ENCODE results near the gene MAL. TPM values are rescaled to one million over a fixed set of nuclear protein-coding genes. Genes with fewer than 3 reads are reported as not detected.
"Not testable (repeated sequence)": the region's sequence is repeated elsewhere in the genome, so short reads cannot be mapped to it uniquely, and the experiment has no call there.

The MAL gene
- total RNA-seq, 2 experiments from 2014 or later: 35.4 to 43.3 TPM

DNA sequence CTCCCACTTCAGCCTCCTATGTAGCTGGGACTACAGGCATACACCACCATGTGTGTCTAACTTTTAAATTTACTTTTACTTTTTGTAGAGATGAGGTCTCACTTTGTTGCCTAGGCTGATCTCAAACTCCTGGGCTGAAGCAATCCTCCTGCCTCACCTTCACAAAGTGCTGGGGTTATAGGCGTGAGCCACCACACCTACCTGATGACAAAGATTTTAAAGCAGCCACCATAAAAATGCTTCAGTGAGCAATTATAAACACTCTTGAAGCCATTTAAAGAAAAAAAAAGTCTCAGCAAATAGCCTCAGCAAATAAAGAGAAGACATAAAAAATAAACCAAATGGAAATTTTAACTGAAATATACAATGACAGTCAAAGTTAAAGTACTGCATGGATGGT, 60.5 kb downstream of the MAL start:
- Mint-ChIP-seq H3K4me3 (no peak overlapping the region), H3K36me3 (ENCODE audit: low read depth) (peaks cover 26% of the 10 kb centered on the region), H3K9me3 (ENCODE audit: low read depth) (no peaks in the 10 kb centered on the region), H3K27ac (no peak overlapping the region), H3K27me3 (no peaks in the 10 kb centered on the region), H3K4me1 (no peaks in the 10 kb centered on the region)
- CTCF ChIA-PET: interaction anchor here (1.0 kb wide), 1 partner anchor 9 kb away, joined by 4 read pairs; no protein-coding TSS in a partner anchor
- ATAC-seq (no peak), DNase-seq (no peak)
- intact Hi-C loops (cut with DNase I, micrococcal nuclease): no loop called here
- POLR2A ChIA-PET: no interaction called here

DNA sequence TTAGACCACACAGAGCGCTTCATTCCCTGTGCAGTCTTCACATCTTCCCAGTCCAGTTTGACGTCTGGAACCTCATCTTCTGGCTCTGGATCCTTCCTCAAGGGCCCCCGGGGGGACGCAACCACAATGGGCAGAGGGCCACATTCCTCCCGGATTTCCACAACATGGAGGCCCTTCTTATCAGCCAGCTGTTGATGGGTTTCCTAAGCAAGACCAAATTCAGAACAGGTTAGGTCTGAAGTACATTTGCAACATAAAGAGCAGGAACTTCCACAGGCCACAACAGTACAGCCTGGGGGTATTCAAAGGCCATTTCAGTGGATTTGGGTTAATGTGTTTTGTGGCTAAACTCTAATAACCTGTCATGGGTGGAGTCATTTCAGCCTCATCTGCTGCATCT, 61.9 kb downstream of the MAL start:
- no peak for DNase-seq
- ATAC-seq: no peak
- Mint-ChIP-seq H3K27ac (no peak overlapping the region), H3K4me1 (no peaks in the 10 kb centered on the region), H3K36me3 (ENCODE audit: low read depth) (peaks cover 35% of the 10 kb centered on the region), H3K4me3 (no peak overlapping the region), H3K27me3 (no peaks in the 10 kb centered on the region), H3K9me3 (ENCODE audit: low read depth) (no peaks in the 10 kb centered on the region)
- ChIA-PET POLR2A (interaction anchor here (0.6 kb wide), 1 partner anchor 18 kb away, joined by 4 read pairs; no protein-coding TSS in a partner anchor), CTCF (interaction anchor here (1.0 kb wide), 1 partner anchor 9 kb away, joined by 3 read pairs; no protein-coding TSS in a partner anchor)
- intact Hi-C loops (cut with DNase I, micrococcal nuclease): no loop called here

DNA sequence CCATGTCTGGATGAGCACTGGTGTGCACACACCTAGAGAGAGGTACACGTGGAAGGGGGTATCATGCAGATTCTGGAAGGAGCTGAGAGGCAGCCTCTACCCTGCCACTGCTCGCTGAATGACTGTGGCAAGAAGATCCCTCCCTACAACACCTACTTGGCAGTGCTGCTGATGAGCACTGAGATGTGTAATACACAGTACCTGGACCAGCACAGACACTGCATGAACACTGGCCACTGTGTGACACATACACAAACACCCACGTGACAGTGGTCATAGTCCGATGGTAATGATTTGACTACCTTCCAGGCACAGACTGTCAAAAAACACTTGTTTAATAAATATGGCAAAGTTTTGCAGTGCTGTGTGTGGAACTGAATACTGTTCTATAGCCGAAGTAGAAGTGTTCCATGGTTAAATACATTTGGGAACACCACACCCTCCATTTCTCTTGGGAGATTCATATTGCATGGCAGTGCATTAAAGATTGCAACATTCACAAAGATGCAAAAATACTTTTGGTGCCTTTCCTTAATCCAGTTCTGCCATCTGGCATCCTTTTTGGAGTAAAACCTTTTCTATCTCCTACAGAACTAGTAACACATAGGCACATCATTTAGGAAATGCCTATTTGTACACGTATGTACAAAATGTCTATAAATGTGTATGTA, 66.5 kb downstream of the MAL start:
- H3K27me3 Mint-ChIP-seq: no peaks in the 10 kb centered on the region
- peaks cover 58% of the 10 kb centered on the region for H3K36me3 Mint-ChIP-seq (ENCODE audit: low read depth)
- POLR2A ChIA-PET: no interaction called here
- DNase-seq (no peak), ATAC-seq (peak; percentile 33)
- peaks cover 18% of the 10 kb centered on the region for H3K4me1 Mint-ChIP-seq
- H3K27ac Mint-ChIP-seq: no peak overlapping the region
- intact Hi-C loops (cut with DNase I, micrococcal nuclease): no loop called here
- H3K4me3 Mint-ChIP-seq: no peak overlapping the region
- CTCF ChIA-PET: interaction anchor here (0.6 kb wide), 1 partner anchor 12 kb away, joined by 3 read pairs; no protein-coding TSS in a partner anchor
- no peaks in the 10 kb centered on the region for H3K9me3 Mint-ChIP-seq (ENCODE audit: low read depth)

DNA sequence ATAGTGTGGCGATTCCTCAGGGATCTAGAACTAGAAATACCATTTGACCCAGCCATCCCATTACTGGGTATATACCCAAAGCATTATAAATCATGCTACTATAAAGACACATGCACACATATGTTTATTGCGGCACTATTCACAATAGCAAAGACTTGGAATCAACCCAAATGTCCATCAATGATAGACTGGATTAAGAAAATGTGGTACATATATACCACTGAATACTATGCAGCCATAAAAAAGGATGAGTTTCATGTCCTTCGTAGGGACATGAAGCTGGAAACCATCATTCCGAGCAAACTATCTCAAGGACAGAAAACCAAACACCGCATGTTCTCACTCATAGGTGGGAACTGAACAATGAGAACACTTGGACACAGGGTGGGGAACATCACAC, 72.8 kb downstream of the MAL start:
- Mint-ChIP-seq H3K36me3 (ENCODE audit: low read depth) (peaks cover 85% of the 10 kb centered on the region), H3K4me1 (peaks cover 21% of the 10 kb centered on the region)
- ATAC-seq; H3K9me3 Mint-ChIP-seq (ENCODE audit: low read depth); H3K27ac Mint-ChIP-seq; DNase-seq; CTCF ChIA-PET; H3K27me3 Mint-ChIP-seq; POLR2A ChIA-PET; H3K4me3 Mint-ChIP-seq; intact Hi-C loops (cut with DNase I, micrococcal nuclease): not testable (repeated sequence)

DNA sequence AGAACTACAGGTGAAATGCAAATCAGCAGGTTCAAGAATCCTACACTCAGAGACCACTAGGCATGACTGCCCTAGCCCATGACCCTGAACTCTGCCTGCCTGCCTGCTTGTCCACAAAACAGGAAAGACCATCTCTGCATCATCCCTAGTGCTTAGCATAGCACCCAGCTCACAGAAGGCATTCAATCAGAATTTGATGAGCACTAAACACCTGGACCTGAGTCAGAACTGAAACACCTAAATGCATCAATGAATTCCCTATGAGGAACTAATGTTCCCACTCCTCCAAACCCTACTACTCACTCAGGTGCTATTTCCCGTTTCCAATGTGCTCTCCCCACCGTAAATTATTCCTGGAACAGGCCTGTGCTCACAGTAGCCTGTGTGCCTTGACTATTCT, 74.4 kb downstream of the MAL start:
- Mint-ChIP-seq H3K9me3 (ENCODE audit: low read depth) (no peaks in the 10 kb centered on the region), H3K4me1 (peaks cover 21% of the 10 kb centered on the region), H3K27me3 (no peaks in the 10 kb centered on the region), H3K36me3 (ENCODE audit: low read depth) (peaks cover 77% of the 10 kb centered on the region), H3K4me3 (no peak overlapping the region), H3K27ac (no peak overlapping the region)
- intact Hi-C loops (cut with DNase I, micrococcal nuclease): no loop called here
- ATAC-seq: no peak
- ChIA-PET CTCF (no interaction called here), POLR2A (interaction anchor here (1.2 kb wide), 1 partner anchor 21 kb away, joined by 14 read pairs; no protein-coding TSS in a partner anchor)
- DNase-seq: no peak

Other genes starting within 250 kb of the MAL start
- not detected for gene TEKT4, start 154.3 kb upstream of the MAL start, total RNA-seq
- gene MRPS5, start 96.1 kb downstream of the MAL start, total RNA-seq: 10 to 100 TPM; 90.7 to 97.1 TPM
- 1 to 10 TPM; 7.0 to 8.8 TPM for gene ZNF514, start 134.1 kb downstream of the MAL start, total RNA-seq
- 1 to 10 TPM; 4.3 to 5.1 TPM for gene ZNF2, start 140.1 kb downstream of the MAL start, total RNA-seq
- 1 to 10 TPM; 3.2 to 3.8 TPM for gene ZNF892, start 181.8 kb downstream of the MAL start, total RNA-seq
- under 1 TPM; 0.23 to 0.44 TPM for gene PROM2, start 248.7 kb downstream of the MAL start, total RNA-seq